ENCODE results near the gene CEP295NL. TPM values are rescaled to one million over a fixed set of nuclear protein-coding genes. Genes with fewer than 3 reads are reported as not detected.

CEP295NL gene
- total RNA-seq, 1 donor from 2014 or later: 1.6 TPM

DNA sequence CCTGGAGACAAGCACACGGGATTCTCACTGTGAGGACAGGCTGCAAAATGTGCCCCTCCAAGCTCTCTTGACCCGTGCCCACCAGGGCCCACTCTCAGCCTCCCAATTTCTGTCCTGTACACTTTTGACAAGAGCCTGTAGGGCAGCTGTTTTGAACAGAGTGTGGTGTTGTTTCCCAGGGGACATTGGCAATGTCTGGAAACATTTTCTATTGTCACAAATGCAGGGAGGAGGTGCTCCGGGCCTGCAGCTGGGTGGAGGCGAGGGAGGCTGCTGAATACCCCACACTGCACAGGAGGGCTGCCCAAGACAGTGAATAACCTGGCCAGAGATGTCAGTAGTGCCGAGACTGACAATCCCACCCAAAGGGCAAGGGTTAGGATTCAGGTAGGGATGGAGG, 10.5 kb downstream of the CEP295NL start:
- peaks cover 4% of the 10 kb centered on the region for H3K4me1 ChIP-seq (ENCODE audit: insufficient read depth, low read length)
- no peak overlapping the region for H3K4me2 ChIP-seq (ENCODE audit: low read length)
- H3K27me3 ChIP-seq (ENCODE audit: insufficient read depth, low read length): no peaks in the 10 kb centered on the region
- no peak for DNase-seq (ENCODE audit: low read depth)
- TF ChIP-seq, protein P1, sequence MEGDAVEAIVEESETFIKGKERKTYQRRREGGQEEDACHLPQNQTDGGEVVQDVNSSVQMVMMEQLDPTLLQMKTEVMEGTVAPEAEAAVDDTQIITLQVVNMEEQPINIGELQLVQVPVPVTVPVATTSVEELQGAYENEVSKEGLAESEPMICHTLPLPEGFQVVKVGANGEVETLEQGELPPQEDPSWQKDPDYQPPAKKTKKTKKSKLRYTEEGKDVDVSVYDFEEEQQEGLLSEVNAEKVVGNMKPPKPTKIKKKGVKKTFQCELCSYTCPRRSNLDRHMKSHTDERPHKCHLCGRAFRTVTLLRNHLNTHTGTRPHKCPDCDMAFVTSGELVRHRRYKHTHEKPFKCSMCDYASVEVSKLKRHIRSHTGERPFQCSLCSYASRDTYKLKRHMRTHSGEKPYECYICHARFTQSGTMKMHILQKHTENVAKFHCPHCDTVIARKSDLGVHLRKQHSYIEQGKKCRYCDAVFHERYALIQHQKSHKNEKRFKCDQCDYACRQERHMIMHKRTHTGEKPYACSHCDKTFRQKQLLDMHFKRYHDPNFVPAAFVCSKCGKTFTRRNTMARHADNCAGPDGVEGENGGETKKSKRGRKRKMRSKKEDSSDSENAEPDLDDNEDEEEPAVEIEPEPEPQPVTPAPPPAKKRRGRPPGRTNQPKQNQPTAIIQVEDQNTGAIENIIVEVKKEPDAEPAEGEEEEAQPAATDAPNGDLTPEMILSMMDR (IDR thresholded peaks at IDR 0.05; ENCODE audit: insufficient read depth, low read depth, low read length): no peak
- no peak for TF ChIP-seq EZH2 (IDR thresholded peaks at IDR 0.05; ENCODE audit: insufficient read depth, low read length)
- H3K79me2 ChIP-seq (ENCODE audit: insufficient read depth, low read length): peaks cover 97% of the 10 kb centered on the region
- H3K27ac Mint-ChIP-seq (ENCODE audit: unreplicated experiment): no peak overlapping the region
- H3K36me3 Mint-ChIP-seq (ENCODE audit: low read depth, unreplicated experiment): peaks cover 18% of the 10 kb centered on the region
- H3K36me3 ChIP-seq (ENCODE audit: insufficient read depth, low read length): no peaks in the 10 kb centered on the region
- H3K9ac ChIP-seq (ENCODE audit: low read length): no peak overlapping the region
- no peak overlapping the region for H3K4me3 ChIP-seq (ENCODE audit: insufficient read depth, low read depth, low read length)
- H2AFZ ChIP-seq (ENCODE audit: low read depth, low read length): no peak overlapping the region
- H3K4me3 Mint-ChIP-seq (ENCODE audit: unreplicated experiment): no peak overlapping the region
- FAIRE-seq: no peak
- H3K9me3 Mint-ChIP-seq (ENCODE audit: unreplicated experiment): no peaks in the 10 kb centered on the region
- no peaks in the 10 kb centered on the region for H3K27me3 Mint-ChIP-seq (ENCODE audit: low read depth, unreplicated experiment)
- H3K27ac ChIP-seq (ENCODE audit: low read depth, low read length): no peak overlapping the region
- H4K20me1 ChIP-seq (ENCODE audit: insufficient read depth, low read length): peaks cover 91% of the 10 kb centered on the region
- peaks cover 3% of the 10 kb centered on the region for H3K4me1 Mint-ChIP-seq (ENCODE audit: low read depth, unreplicated experiment)
- no peaks in the 10 kb centered on the region for H3K9me3 ChIP-seq (ENCODE audit: insufficient read depth, low read depth, low read length)

DNA sequence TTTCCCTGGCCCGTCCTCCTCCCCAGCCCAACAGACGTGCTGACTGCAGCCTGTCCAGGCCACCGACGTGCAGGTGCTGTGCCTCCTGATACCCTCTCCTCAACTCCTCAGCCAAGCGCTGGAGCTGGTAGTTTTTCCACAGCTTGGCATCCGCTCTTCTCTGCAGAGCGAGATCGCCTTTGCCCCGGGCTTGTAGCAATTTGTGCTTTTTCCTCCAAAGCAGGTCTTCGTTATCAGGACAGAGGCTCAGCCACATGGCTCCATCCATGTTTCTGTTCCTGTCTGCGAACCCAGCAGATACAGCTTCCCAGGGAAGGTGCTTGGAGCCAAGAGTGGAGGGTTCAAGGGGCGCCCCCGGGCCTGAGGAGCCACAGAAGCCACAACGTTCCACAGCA, 10.9 kb downstream of the CEP295NL start:
- H3K27ac ChIP-seq (ENCODE audit: low read depth, low read length): no peak overlapping the region
- H3K9me3 Mint-ChIP-seq (ENCODE audit: unreplicated experiment): no peaks in the 10 kb centered on the region
- TF ChIP-seq, protein P1 (IDR thresholded peaks at IDR 0.05; ENCODE audit: insufficient read depth, low read depth, low read length): no peak
- TF ChIP-seq EZH2 (IDR thresholded peaks at IDR 0.05; ENCODE audit: insufficient read depth, low read length): no peak
- H4K20me1 ChIP-seq (ENCODE audit: insufficient read depth, low read length): peaks cover 88% of the 10 kb centered on the region
- no peak overlapping the region for H3K4me3 Mint-ChIP-seq (ENCODE audit: unreplicated experiment)
- H3K27me3 Mint-ChIP-seq (ENCODE audit: low read depth, unreplicated experiment): no peaks in the 10 kb centered on the region
- DNase-seq (ENCODE audit: low read depth) (no peak), FAIRE-seq (no peak)
- peaks cover 15% of the 10 kb centered on the region for H3K36me3 Mint-ChIP-seq (ENCODE audit: low read depth, unreplicated experiment)
- H2AFZ ChIP-seq (ENCODE audit: low read depth, low read length): no peak overlapping the region
- H3K79me2 ChIP-seq (ENCODE audit: insufficient read depth, low read length): peaks cover 97% of the 10 kb centered on the region
- peaks cover 4% of the 10 kb centered on the region for H3K4me1 ChIP-seq (ENCODE audit: insufficient read depth, low read length)
- peaks cover 3% of the 10 kb centered on the region for H3K4me1 Mint-ChIP-seq (ENCODE audit: low read depth, unreplicated experiment)
- no peak overlapping the region for H3K9ac ChIP-seq (ENCODE audit: low read length)
- no peaks in the 10 kb centered on the region for H3K27me3 ChIP-seq (ENCODE audit: insufficient read depth, low read length)
- no peaks in the 10 kb centered on the region for H3K36me3 ChIP-seq (ENCODE audit: insufficient read depth, low read length)
- H3K9me3 ChIP-seq (ENCODE audit: insufficient read depth, low read depth, low read length): no peaks in the 10 kb centered on the region
- no peak overlapping the region for H3K4me2 ChIP-seq (ENCODE audit: low read length)
- no peak overlapping the region for H3K4me3 ChIP-seq (ENCODE audit: insufficient read depth, low read depth, low read length)
- H3K27ac Mint-ChIP-seq (ENCODE audit: unreplicated experiment): no peak overlapping the region

DNA sequence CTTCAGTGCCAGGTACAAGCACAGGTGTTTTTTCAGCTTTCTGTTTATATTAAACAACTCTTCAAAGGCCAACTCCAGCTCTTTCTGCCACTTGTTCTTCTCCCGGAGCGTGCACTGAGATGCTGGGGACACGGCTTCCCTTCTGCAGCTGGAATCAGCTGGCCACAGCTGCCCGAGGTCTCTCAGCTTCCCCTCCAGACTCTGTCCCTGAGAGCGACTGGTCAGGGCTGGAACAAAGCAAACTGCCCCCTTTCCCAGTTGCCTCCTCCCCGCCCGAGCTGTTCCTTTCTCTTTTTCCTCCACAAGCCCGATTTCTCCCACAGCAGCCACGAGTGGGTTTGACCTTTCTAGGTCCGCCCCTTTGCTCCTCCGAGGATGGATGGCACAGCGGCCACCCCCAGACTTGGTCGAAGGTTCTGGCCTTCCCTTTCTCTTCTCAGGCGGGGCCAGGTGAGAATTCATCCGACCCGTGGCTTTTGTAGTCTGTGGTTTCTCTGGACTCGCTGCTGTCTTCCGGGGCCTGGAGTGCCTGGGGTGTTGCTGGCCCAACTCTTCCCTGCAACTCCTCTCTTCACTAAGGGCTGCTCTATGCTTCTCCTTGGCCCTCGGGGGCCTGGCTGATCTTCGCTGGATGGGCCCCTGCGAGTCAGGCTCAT, 11.5 kb downstream of the CEP295NL start:
- no peak overlapping the region for H3K27ac Mint-ChIP-seq (ENCODE audit: unreplicated experiment)
- H3K36me3 Mint-ChIP-seq (ENCODE audit: low read depth, unreplicated experiment): peaks cover 16% of the 10 kb centered on the region
- Histone ChIP-seq H3K9me3 (ENCODE audit: insufficient read depth, low read depth, low read length) (no peaks in the 10 kb centered on the region), H4K20me1 (ENCODE audit: insufficient read depth, low read length) (peaks cover 88% of the 10 kb centered on the region), H3K4me1 (ENCODE audit: insufficient read depth, low read length) (peaks cover 4% of the 10 kb centered on the region), H3K27ac (ENCODE audit: low read depth, low read length) (no peak overlapping the region), H3K4me3 (ENCODE audit: insufficient read depth, low read depth, low read length) (no peak overlapping the region), H3K79me2 (ENCODE audit: insufficient read depth, low read length) (peaks cover 97% of the 10 kb centered on the region), H3K4me2 (ENCODE audit: low read length) (no peak overlapping the region), H3K27me3 (ENCODE audit: insufficient read depth, low read length) (no peaks in the 10 kb centered on the region), H2AFZ (ENCODE audit: low read depth, low read length) (no peak overlapping the region), H3K36me3 (ENCODE audit: insufficient read depth, low read length) (no peaks in the 10 kb centered on the region), H3K9ac (ENCODE audit: low read length) (no peak overlapping the region)
- no peaks in the 10 kb centered on the region for H3K27me3 Mint-ChIP-seq (ENCODE audit: low read depth, unreplicated experiment)
- peaks cover 3% of the 10 kb centered on the region for H3K4me1 Mint-ChIP-seq (ENCODE audit: low read depth, unreplicated experiment)
- no peak for FAIRE-seq
- DNase-seq (ENCODE audit: low read depth): no peak
- H3K9me3 Mint-ChIP-seq (ENCODE audit: unreplicated experiment): no peaks in the 10 kb centered on the region
- TF ChIP-seq, protein P1 (IDR thresholded peaks at IDR 0.05; ENCODE audit: insufficient read depth, low read depth, low read length): no peak
- no peak for TF ChIP-seq EZH2 (IDR thresholded peaks at IDR 0.05; ENCODE audit: insufficient read depth, low read length)
- no peak overlapping the region for H3K4me3 Mint-ChIP-seq (ENCODE audit: unreplicated experiment)
